Smooth muscle cell (in vitro differentiated cells): ENCODE results near the gene METTL25. TPM values are rescaled to one million over a fixed set of nuclear protein-coding genes. Genes with fewer than 3 reads are reported as not detected.

Source experiments
- DNase-seq: peaks from one replicate; lab custom pipeline; 2025; ENCODE audit not compliant: unreplicated experiment; lab: John Stamatoyannopoulos, UW
- H2AFZ ChIP-seq: fragments of 200-600 bp; sonication (generic); 2 replicates; pipeline ENCODE4 v1.6.0; 2016; ENCODE audit warnings: antibody characterized with exemption, low read depth, mild to moderate bottlenecking
- H3F3A ChIP-seq: fragments of 200-600 bp; sonication (generic); 2 replicates; pipeline ENCODE4 v1.6.0; 2017; ENCODE audit warnings: antibody characterized with exemption, low read depth
- H3K27ac ChIP-seq: fragments of 200-600 bp; sonication (generic); 2 replicates; pipeline ENCODE4 v1.5.1; 2016; ENCODE audit warnings: low read depth, mild to moderate bottlenecking
- H3K27me3 ChIP-seq: fragments of 200-600 bp; sonication (generic); 2 replicates; pipeline ENCODE4 v1.6.1; 2016; ENCODE audit warnings: low read depth, mild to moderate bottlenecking
- H3K36me3 ChIP-seq: fragments of 200-600 bp; sonication (generic); 2 replicates; pipeline ENCODE4 v1.5.1; 2016; ENCODE audit warnings: low read depth
- H3K4me1 ChIP-seq: fragments of 200-600 bp; sonication (generic); 2 replicates; pipeline ENCODE4 v1.5.1; 2016; ENCODE audit warnings: low read depth
- H3K4me2 ChIP-seq: fragments of 200-600 bp; sonication (generic); 2 replicates; pipeline ENCODE4 v1.6.0; 2016; ENCODE audit warnings: mild to moderate bottlenecking
- H3K4me3 ChIP-seq: fragments of 200-600 bp; sonication (generic); 2 replicates; pipeline ENCODE4 v1.5.1; 2016; ENCODE audit warnings: mild to moderate bottlenecking
- H3K79me2 ChIP-seq: fragments of 200-600 bp; sonication (generic); 2 replicates; pipeline ENCODE4 v1.6.0; 2016; ENCODE audit warnings: low read depth, mild to moderate bottlenecking
- H3K9ac ChIP-seq: fragments of 200-600 bp; sonication (generic); 2 replicates; pipeline ENCODE4 v1.6.0; 2016; ENCODE audit warnings: low read depth
- H3K9me3 ChIP-seq: fragments of 200-600 bp; sonication (generic); replicated peaks from 2 replicates; pipeline ENCODE4 v1.5.1; 2016; ENCODE audit warnings: low read depth
- H4K20me1 ChIP-seq: fragments of 200-600 bp; sonication (generic); 2 replicates; pipeline ENCODE4 v1.6.0; 2016; ENCODE audit warnings: low read depth
- WGBS: methylation state at CpG from one replicate; pipeline ENCODE4 v1.1.7; 2016; ENCODE audit warnings: low lambda C conversion rate; 5-methylcytosine and 5-hydroxymethylcytosine counted together
- polyA plus RNA-seq: library from polyadenylated mRNA; unstranded; fragments of >200 nt; fragmentation: Nextera tagmentation; extraction: Ambion mirVana; gene quantifications from 2 replicates; pipeline ENCODE4 v1.2.1, GENCODE V29; 2016
- total RNA-seq: library from RNA; depleted of rRNA; stranded (reverse); fragments of >200 nt; gene quantifications from 2 replicates; pipeline ENCODE4 v1.2.3, GENCODE V29; 2014
- TF ChIP-seq, protein P1 (sequence below): fragments of 200-600 bp; sonication (generic); IDR thresholded peaks from 2 replicates; pipeline ENCODE4 v1.5.1; 2017; ENCODE audit warnings: borderline replicate concordance, mild to moderate bottlenecking, antibody characterized with exemption; ENCODE audit not compliant: insufficient read depth, poor library complexity, severe bottlenecking

Gene METTL25
- total and polyA plus RNA-seq, 2 experiments from 2014 or later, result 6.2 to 14.7 TPM

GRCh38 chr12:82504409-82504808, 146.1 kb downstream of the METTL25 start:
- 83% methylated on average over 4 of the region's 4 CpGs for WGBS
- TF ChIP-seq, protein P1, sequence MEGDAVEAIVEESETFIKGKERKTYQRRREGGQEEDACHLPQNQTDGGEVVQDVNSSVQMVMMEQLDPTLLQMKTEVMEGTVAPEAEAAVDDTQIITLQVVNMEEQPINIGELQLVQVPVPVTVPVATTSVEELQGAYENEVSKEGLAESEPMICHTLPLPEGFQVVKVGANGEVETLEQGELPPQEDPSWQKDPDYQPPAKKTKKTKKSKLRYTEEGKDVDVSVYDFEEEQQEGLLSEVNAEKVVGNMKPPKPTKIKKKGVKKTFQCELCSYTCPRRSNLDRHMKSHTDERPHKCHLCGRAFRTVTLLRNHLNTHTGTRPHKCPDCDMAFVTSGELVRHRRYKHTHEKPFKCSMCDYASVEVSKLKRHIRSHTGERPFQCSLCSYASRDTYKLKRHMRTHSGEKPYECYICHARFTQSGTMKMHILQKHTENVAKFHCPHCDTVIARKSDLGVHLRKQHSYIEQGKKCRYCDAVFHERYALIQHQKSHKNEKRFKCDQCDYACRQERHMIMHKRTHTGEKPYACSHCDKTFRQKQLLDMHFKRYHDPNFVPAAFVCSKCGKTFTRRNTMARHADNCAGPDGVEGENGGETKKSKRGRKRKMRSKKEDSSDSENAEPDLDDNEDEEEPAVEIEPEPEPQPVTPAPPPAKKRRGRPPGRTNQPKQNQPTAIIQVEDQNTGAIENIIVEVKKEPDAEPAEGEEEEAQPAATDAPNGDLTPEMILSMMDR, result no peak

DNA sequence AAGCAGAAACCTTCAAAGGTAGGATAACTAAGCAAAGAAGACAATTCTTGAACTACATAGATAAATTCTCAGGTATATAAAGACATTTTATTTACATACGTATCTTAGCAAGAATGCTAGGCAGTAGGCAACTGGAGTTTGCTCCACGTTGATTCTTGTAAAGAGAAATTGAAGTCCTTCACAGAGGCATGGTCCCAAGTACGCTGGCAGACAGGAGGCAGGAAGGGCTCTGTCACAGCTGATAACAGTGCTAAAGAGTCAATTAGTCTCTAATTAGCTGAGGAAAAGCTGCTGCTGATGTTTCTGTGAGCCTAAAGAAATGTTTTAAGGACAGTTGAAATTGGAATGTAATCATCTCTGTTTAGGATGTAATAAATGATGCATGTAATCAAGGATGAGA, 146.8 kb downstream of the METTL25 start:
- Histone ChIP-seq H3K4me3 (no peak overlapping the region), H4K20me1 (no peaks in the 10 kb centered on the region), H2AFZ (no peak overlapping the region), H3K79me2 (no peaks in the 10 kb centered on the region), H3K4me2 (no peak overlapping the region), H3K36me3 (no peaks in the 10 kb centered on the region), H3F3A (no peaks in the 10 kb centered on the region), H3K27ac (no peak overlapping the region), H3K9ac (no peak overlapping the region), H3K27me3 (no peaks in the 10 kb centered on the region), H3K4me1 (no peaks in the 10 kb centered on the region), H3K9me3 (no peaks in the 10 kb centered on the region)
- 75% methylated on average over 3 of the region's 3 CpGs for WGBS
- no peak for DNase-seq
- TF ChIP-seq, protein P1, result no peak

More at GRCh38 chr12:82504409-82504808, 146.1 kb downstream of the METTL25 start:
- Histone ChIP-seq H3K9me3 (no peaks in the 10 kb centered on the region), H3K36me3 (no peaks in the 10 kb centered on the region), H3K4me1 (no peaks in the 10 kb centered on the region), H3K27ac (no peak overlapping the region), H3F3A (no peaks in the 10 kb centered on the region), H2AFZ (no peak overlapping the region), H3K79me2 (no peaks in the 10 kb centered on the region), H3K4me2 (no peak overlapping the region), H4K20me1 (no peaks in the 10 kb centered on the region), H3K27me3 (no peaks in the 10 kb centered on the region), H3K4me3 (no peak overlapping the region), H3K9ac (no peak overlapping the region)
- no peak for DNase-seq

GRCh38 chr12:82507686-82508085, 149.4 kb downstream of the METTL25 start:
- Histone ChIP-seq H3K27me3 (no peaks in the 10 kb centered on the region), H4K20me1 (no peaks in the 10 kb centered on the region), H3K4me1 (no peaks in the 10 kb centered on the region), H3K9me3 (no peaks in the 10 kb centered on the region), H3K36me3 (no peaks in the 10 kb centered on the region), H3K27ac (no peak overlapping the region), H3K79me2 (no peaks in the 10 kb centered on the region), H3K4me2 (no peak overlapping the region), H3K4me3 (no peak overlapping the region), H3F3A (no peaks in the 10 kb centered on the region), H3K9ac (no peak overlapping the region), H2AFZ (no peak overlapping the region)
- no peak for DNase-seq
- TF ChIP-seq, protein P1, result no peak
- WGBS, result 83% methylated on average over 2 of the region's 2 CpGs

GRCh38 chr12:82510386-82510785, 152.1 kb downstream of the METTL25 start:
- Histone ChIP-seq H3F3A (no peaks in the 10 kb centered on the region), H3K9ac (no peak overlapping the region), H3K4me3 (no peak overlapping the region), H3K79me2 (no peaks in the 10 kb centered on the region), H3K4me1 (no peaks in the 10 kb centered on the region), H3K27ac (no peak overlapping the region), H3K9me3 (no peaks in the 10 kb centered on the region), H3K36me3 (no peaks in the 10 kb centered on the region), H4K20me1 (no peaks in the 10 kb centered on the region), H3K4me2 (no peak overlapping the region), H2AFZ (no peak overlapping the region), H3K27me3 (no peaks in the 10 kb centered on the region)
- TF ChIP-seq, protein P1, result no peak
- WGBS, result 81% methylated on average over 1 of the region's 1 CpG
- DNase-seq, result no peak
